HCT116 (cell line): Measurements from ENCODE around the gene NDUFS2. TPM values are rescaled to one million over a fixed set of nuclear protein-coding genes. Genes with fewer than 3 reads are reported as not detected.
A peak's percentile ranks its signal among the peaks of the same experiment; 100 is the strongest.

Experiments used
- ATAC-seq: fragments of 200-7000 bp; cut with Tn5 transposase; 2 replicates; pipeline ENCODE4 v1.9.1; 2020; ENCODE audit warnings: mild to moderate bottlenecking, moderate library complexity
- Bru-seq: library from RNA; stranded (reverse); fragments of 400-500 nt; gene quantifications from one replicate; lab custom pipeline; 2021; lab: Mats Ljungman, UMichigan
- BruChase-seq, 2 experiments: library from RNA; stranded (reverse); fragments of 400-500 nt; gene quantifications; one replicate each; lab custom pipeline; 2021; lab: Mats Ljungman, UMichigan
- BruUV-seq: library from RNA; stranded (reverse); fragments of 400-500 nt; replicated peaks from 2 replicates; lab custom pipeline; 2021; lab: Mats Ljungman, UMichigan
- CTCF ChIA-PET: fragments of 300-600 bp; sonication (Branson Sonifier 250); formaldehyde crosslinking; loops from one replicate; lab custom pipeline; 2021; ENCODE audit warnings: antibody characterized with exemption; lab: Charles Lee
- POLR2A ChIA-PET: fragments of 300-600, 350-600 bp; sonication (Branson Sonifier 250); formaldehyde crosslinking; loops from one replicate; lab custom pipeline; 2021; ENCODE audit warnings: antibody characterized with exemption; lab: Charles Lee
- RAD21 ChIA-PET, 2 experiments: fragments of 300-600 bp; sonication (Branson Sonifier 250); formaldehyde crosslinking; loops; one replicate each; lab custom pipeline; 2023; ENCODE audit warnings: low total read pairs in 2 of 2; ENCODE audit not compliant: uncharacterized antibody in 2 of 2, unreplicated experiment in 2 of 2, low non-redundant PET in 1 of 2; lab: Charles Lee
- DNase-seq: peaks from one replicate; pipeline ENCODE4 v3.0.0-alpha.2; 2010; ENCODE audit warnings: low read depth, low spot score
- H2AFZ ChIP-seq: fragments of 200-600 bp; shearing (Covaris generic), sonication (generic); 2 replicates; pipeline ENCODE4 v1.6.1; 2017; ENCODE audit warnings: low read depth, mixed run types, mixed read lengths, antibody characterized with exemption, low read length; ENCODE audit not compliant: poor library complexity, severe bottlenecking
- H3K27ac ChIP-seq: 2 replicates; pipeline ENCODE4 v1.5.1; 2012; ENCODE audit warnings: low read depth, low read length
- H3K27me3 ChIP-seq: fragments of 200-600 bp; sonication (generic); 2 replicates; pipeline ENCODE4 v1.6.1; 2016; ENCODE audit warnings: mixed run types, low read length, mixed read lengths; ENCODE audit not compliant: insufficient read depth
- H3K36me3 ChIP-seq, 2 experiments: fragments of 200-500 bp in 1 of 2; fragments of 200-600 bp in 1 of 2; sonication (Bioruptor generic) in 1 of 2; sonication (generic) in 1 of 2; 2 replicates each; pipeline versions ENCODE4 v1.5.1 to v1.6.1; 2014 to 2016; ENCODE audit warnings: low read length in 2 of 2, inconsistent platforms in 1 of 2, mixed read lengths in 1 of 2, mixed run types in 1 of 2; ENCODE audit not compliant: insufficient read depth in 2 of 2, control insufficient read depth in 1 of 2
- H3K4me1 ChIP-seq, 2 experiments: fragments of 200-600 bp in 1 of 2; sonication (generic) in 1 of 2; 2 replicates each; pipeline versions ENCODE4 v1.5.1 to v1.6.1; 2012 to 2017; ENCODE audit warnings: low read length in 2 of 2, inconsistent platforms in 1 of 2, mild to moderate bottlenecking in 1 of 2, mixed read lengths in 1 of 2, mixed run types in 1 of 2, moderate library complexity in 1 of 2; ENCODE audit not compliant: insufficient read depth in 2 of 2, control insufficient read depth in 1 of 2
- H3K4me2 ChIP-seq: fragments of 200-600 bp; sonication (generic); 2 replicates; pipeline ENCODE4 v1.6.1; 2017; ENCODE audit warnings: mixed run types, low read length, mixed read lengths
- H3K4me3 ChIP-seq, 2 experiments: fragments of 200-600 bp in 1 of 2; sonication (generic) in 1 of 2; replicated peaks in 1 of 2; 2 replicates each; pipeline ENCODE4 v1.5.1; 2011 to 2016; ENCODE audit warnings: low read length in 2 of 2, control low read depth in 1 of 2, low read depth in 1 of 2, mild to moderate bottlenecking in 1 of 2, mixed read lengths in 1 of 2, mixed run types in 1 of 2
- H3K79me2 ChIP-seq: fragments of 200-600 bp; sonication (generic); 2 replicates; pipeline ENCODE4 v1.6.1; 2017; ENCODE audit warnings: mild to moderate bottlenecking, mixed run types, low read length, moderate library complexity, mixed read lengths; ENCODE audit not compliant: insufficient read depth
- H3K9ac ChIP-seq: fragments of 200-600 bp; sonication (generic); 2 replicates; pipeline ENCODE4 v1.6.1; 2016; ENCODE audit warnings: low read length, mixed read lengths
- H3K9me2 ChIP-seq: fragments of 200-600 bp; sonication (generic), shearing (Covaris generic); 2 replicates; pipeline ENCODE4 v1.6.1; 2017; ENCODE audit warnings: mixed run types, mild to moderate bottlenecking, moderate library complexity; ENCODE audit not compliant: insufficient read depth
- H3K9me3 ChIP-seq, 2 experiments: fragments of 200-500 bp in 1 of 2; fragments of 200-600 bp in 1 of 2; sonication (Bioruptor generic) in 1 of 2; sonication (generic) in 1 of 2; 2 replicates each; pipeline ENCODE4 v1.6.1; 2014 to 2017; ENCODE audit warnings: low read length in 2 of 2, mixed read lengths in 2 of 2, inconsistent platforms in 1 of 2, low read depth in 1 of 2, mild to moderate bottlenecking in 1 of 2, mixed run types in 1 of 2, moderate library complexity in 1 of 2; ENCODE audit not compliant: control insufficient read depth in 1 of 2, insufficient read depth in 1 of 2
- H4K20me1 ChIP-seq: fragments of 200-600 bp; sonication (generic), shearing (Covaris generic); 2 replicates; pipeline ENCODE4 v1.6.1; 2017; ENCODE audit warnings: mixed run types, mild to moderate bottlenecking, moderate library complexity; ENCODE audit not compliant: insufficient read depth
- CBX3 ChIP-seq: IDR thresholded peaks from 2 replicates; pipeline ENCODE4 v1.6.1; 2012; ENCODE audit warnings: low read depth
- CEBPB ChIP-seq: IDR thresholded peaks from 2 replicates; pipeline ENCODE4 v1.6.1; 2012; ENCODE audit warnings: low read depth
- CTCF ChIP-seq, 3 experiments: fragments of 200-600 bp in 1 of 3; sonication (generic) in 1 of 3; IDR thresholded peaks in 2 of 3; conservative IDR thresholded peaks in 1 of 3; 2 replicates each; pipeline ENCODE4 v1.5.1; 2012 to 2017; ENCODE audit warnings: low read depth in 2 of 3, low read length in 2 of 3, antibody characterized with exemption in 1 of 3, borderline replicate concordance in 1 of 3, control low read depth in 1 of 3, mild to moderate bottlenecking in 1 of 3, mixed read lengths in 1 of 3, mixed run types in 1 of 3, moderate library complexity in 1 of 3; ENCODE audit not compliant: insufficient read depth in 1 of 3
- EGR1 ChIP-seq: IDR thresholded peaks from 2 replicates; pipeline ENCODE4 v1.6.1; 2012; ENCODE audit warnings: low read depth
- ELF1 ChIP-seq: IDR thresholded peaks from 2 replicates; pipeline ENCODE4 v1.6.1; 2012; ENCODE audit warnings: low read depth, borderline replicate concordance
- EZH2phosphoT487 ChIP-seq: fragments of 200-600 bp; IDR thresholded peaks from 2 replicates; pipeline ENCODE4 v1.6.1; 2018; ENCODE audit warnings: antibody characterized with exemption, borderline replicate concordance
- FOSL1 ChIP-seq: IDR thresholded peaks from 2 replicates; pipeline ENCODE4 v1.6.1; 2012; ENCODE audit warnings: low read depth
- JUND ChIP-seq: IDR thresholded peaks from 2 replicates; pipeline ENCODE4 v1.6.1; 2012
- POLR2AphosphoS5 ChIP-seq: IDR thresholded peaks from 2 replicates; pipeline ENCODE4 v1.6.1; 2011; ENCODE audit warnings: mild to moderate bottlenecking, low read depth, low read length, moderate library complexity
- SP1 ChIP-seq: IDR thresholded peaks from 2 replicates; pipeline ENCODE4 v1.6.1; 2012; ENCODE audit warnings: low read depth
- SRF ChIP-seq: IDR thresholded peaks from 2 replicates; pipeline ENCODE4 v1.6.1; 2012; ENCODE audit warnings: low read depth
- TCF7L2 ChIP-seq: IDR thresholded peaks from 2 replicates; pipeline ENCODE4 v1.7.0; 2011; ENCODE audit warnings: borderline replicate concordance, inconsistent platforms; ENCODE audit not compliant: insufficient read depth, insufficient read length; ENCODE audit errors: extremely low read depth
- YY1 ChIP-seq: IDR thresholded peaks from 2 replicates; pipeline ENCODE4 v1.6.1; 2011; ENCODE audit warnings: low read length, low read depth, moderate library complexity, mild to moderate bottlenecking; ENCODE audit not compliant: insufficient replicate concordance; ENCODE audit errors: extremely low read depth
- ZBTB33 ChIP-seq: IDR thresholded peaks from 2 replicates; pipeline ENCODE4 v1.6.1; 2011; ENCODE audit warnings: mild to moderate bottlenecking, low read length, moderate library complexity; ENCODE audit not compliant: insufficient replicate concordance; ENCODE audit errors: extremely low read depth
- ZFX ChIP-seq: fragments of 450-650 bp; IDR thresholded peaks from 2 replicates; pipeline ENCODE4 v1.6.1; 2017
- ZNF274 ChIP-seq: fragments of 200-500 bp; sonication (Bioruptor generic); IDR thresholded peaks from 2 replicates; pipeline ENCODE4 v1.6.1; 2014; ENCODE audit warnings: mild to moderate bottlenecking, low read depth, low read length, inconsistent platforms
- intact Hi-C: fragments of 100-400 bp; cut with micrococcal nuclease; formaldehyde crosslinking; loops from 2 replicates; pipeline ENCODE4 v1.10.0; 2022
- long read RNA-seq: library from polyadenylated mRNA; unstranded; transcript quantifications from one replicate; pipeline ENCODE4 v2.0.0, GENCODE V29; 2021; ENCODE audit not compliant: unreplicated experiment
- polyA plus RNA-seq: library from polyadenylated mRNA; unstranded; fragments of >200 nt; gene quantifications from 2 replicates; pipeline ENCODE4 v1.2.1, GENCODE V29; 2012; ENCODE audit warnings: missing spikeins
- total RNA-seq: library from RNA; stranded (reverse); gene quantifications from one replicate; pipeline ENCODE4 v1.2.1, GENCODE V29; 2021; ENCODE audit not compliant: unreplicated experiment

Gene NDUFS2
- total RNA-seq (82.7 TPM), Bru-seq, nascent RNA (percentile 88 among the genes with signal in this experiment), BruChase-seq, experiment 1, labeled RNA remaining after a 6-hour chase (percentile 94 among the genes with signal in this experiment), BruChase-seq, experiment 2, labeled RNA remaining after a 2-hour chase (percentile 93 among the genes with signal in this experiment)
- polyA plus RNA-seq = 99.1 and 108 TPM in 2 replicates
- long read RNA-seq, partial matches to known transcripts = 156 of 191 reads
- long read RNA-seq, other reads (novel, unspliced or antisense) = 32 of 191 reads

GRCh38 chr1:161201836-161202712 lies at the start of gene NDUFS2:
Gene NDUFS2, plus strand, starts transcription at chr1:161202367. Its CDS starts 19 bp downstream, at chr1:161202386.
- Histone ChIP-seq H3K4me2 (peak within 1 kb of the TSS; percentile 89), H3K4me1 (peaks cover 8 to 38% of the 10 kb centered on the region in 2 experiments; a peak in 3 of 4 replicates), H3K9me3 (no peaks in the 10 kb centered on the region), H3K36me3 (peaks cover 19 to 26% of the 10 kb centered on the region in 2 experiments; a peak in 2 of 4 replicates), H3K9ac (peak within 1 kb of the TSS; percentile 98), H3K27ac (peak within 1 kb of the TSS; percentile 65), H3K79me2 (peaks cover 29% of the 10 kb centered on the region), H4K20me1 (no peaks in the 10 kb centered on the region), H3K9me2 (no peaks in the 10 kb centered on the region), H2AFZ (no peak within 1 kb of the TSS), H3K4me3 (peak within 1 kb of the TSS; percentile 94 to 98), H3K27me3 (no peaks in the 10 kb centered on the region)
- intact Hi-C loops = no loop called here
- ATAC-seq (peak; percentile 96), DNase-seq (peak; percentile 99)
- ChIA-PET RAD21 (no interaction called here), POLR2A (interaction anchor here (0.9 to 3.0 kb wide), 7 partner anchors 8 to 86 kb away, joined by 3 to 12 read pairs (median 5); partner anchors contain the start of genes B4GALT3, PPOX and TOMM40L), CTCF (interaction anchor here (0.7 to 1.8 kb wide), 6 partner anchors 10 to 180 kb away, joined by 3 to 7 read pairs (median 4); partner anchors contain the start of genes APOA2, PPOX and TOMM40L)
- TSS peak; percentile 90 for BruUV-seq
- TF ChIP-seq ZBTB33 (no peak), CBX3 (no peak), ELF1 (no peak; the same call in 1 of the 2 replicates), ZNF274 (no peak), FOSL1 (no peak), POLR2AphosphoS5 (peak; percentile 95), SRF (no peak), ZFX (peak; percentile 71; the same call in 1 of the 2 replicates), TCF7L2 (no peak), EGR1 (peak; percentile 93), YY1 (peak; percentile 100), CTCF (IDR thresholded peaks at IDR 0.05 in 2 of 3, conservative IDR thresholded peaks at IDR 0.05 in 1 of 3; ENCODE audit: borderline replicate concordance in 1 of 3, insufficient read depth in 1 of 3, low read depth in 2 of 3, low read length in 2 of 3) (peak in 2 of 3 experiments; percentile 31 to 32; a peak in 2 of 6 replicates), EZH2phosphoT487 (no peak), CEBPB (no peak), SP1 (no peak), JUND (no peak)
